HCT116 (cell line): ENCODE results near the gene SLC22A9.

ENCODE experiments used
- ATF3 ChIP-seq: IDR thresholded peaks from 2 replicates; pipeline ENCODE4 v1.6.1; 2012
- ELF1 ChIP-seq: IDR thresholded peaks from 2 replicates; pipeline ENCODE4 v1.6.1; 2012; ENCODE audit warnings: low read depth, borderline replicate concordance
- JUND ChIP-seq: IDR thresholded peaks from 2 replicates; pipeline ENCODE4 v1.6.1; 2012
- MAX ChIP-seq: IDR thresholded peaks from 2 replicates; pipeline ENCODE4 v1.6.1; 2012
- POLR2A ChIP-seq: IDR thresholded peaks from 2 replicates; pipeline ENCODE4 v1.7.0; 2011; ENCODE audit warnings: borderline replicate concordance; ENCODE audit not compliant: insufficient read depth, insufficient read length; ENCODE audit errors: extremely low read depth
- POLR2AphosphoS5 ChIP-seq: IDR thresholded peaks from 2 replicates; pipeline ENCODE4 v1.6.1; 2011; ENCODE audit warnings: mild to moderate bottlenecking, low read depth, low read length, moderate library complexity
- SRF ChIP-seq: IDR thresholded peaks from 2 replicates; pipeline ENCODE4 v1.6.1; 2012; ENCODE audit warnings: low read depth
- TF ChIP-seq, protein P1 (sequence below), 3 experiments: fragments of 200-600 bp in 1 of 3; sonication (generic) in 1 of 3; IDR thresholded peaks in 2 of 3; conservative IDR thresholded peaks in 1 of 3; 2 replicates each; pipeline ENCODE4 v1.5.1; 2012 to 2017; ENCODE audit warnings: low read depth in 2 of 3, low read length in 2 of 3, antibody characterized with exemption in 1 of 3, borderline replicate concordance in 1 of 3, control low read depth in 1 of 3, mild to moderate bottlenecking in 1 of 3, mixed read lengths in 1 of 3, mixed run types in 1 of 3, moderate library complexity in 1 of 3; ENCODE audit not compliant: insufficient read depth in 1 of 3

DNA sequence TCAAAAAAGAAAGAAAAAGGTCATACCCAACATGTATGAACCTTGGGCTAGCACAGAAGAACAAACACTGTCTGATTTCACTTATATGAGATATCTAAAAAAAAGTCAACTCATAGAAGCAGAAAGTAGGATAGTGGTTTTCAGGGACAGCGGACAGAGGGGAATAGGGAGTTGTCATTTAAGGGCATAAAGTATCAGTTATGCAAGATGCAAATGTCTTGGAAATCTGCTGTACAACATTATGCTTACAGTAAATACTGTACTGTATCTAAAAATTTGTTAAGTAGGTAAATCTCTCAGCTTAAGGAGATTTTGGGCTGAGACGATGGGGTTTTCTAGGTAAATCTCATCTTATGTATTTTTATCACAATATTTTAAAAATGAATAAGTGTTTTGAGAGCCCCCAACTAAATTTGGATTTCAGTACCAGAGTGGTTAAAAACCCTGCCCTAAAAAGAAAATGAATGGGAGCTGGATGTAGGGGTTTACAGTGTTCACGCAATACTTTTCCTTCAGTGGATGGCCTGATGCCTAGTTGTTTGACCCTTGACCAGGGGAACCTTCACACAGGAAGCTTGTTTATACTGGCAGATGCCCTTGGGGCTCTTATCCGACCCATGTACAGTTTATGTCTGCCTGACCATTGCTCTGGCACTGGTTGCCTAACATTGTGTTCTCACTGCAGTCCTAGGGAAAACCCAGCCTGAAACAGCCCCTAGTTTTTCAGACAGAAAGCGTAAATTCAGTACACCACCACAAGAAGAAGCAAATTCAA, 34.8 kb downstream of the SLC22A9 start:
- TF ChIP-seq SRF, result no peak
- TF ChIP-seq ATF3, result no peak
- TF ChIP-seq, protein P1, sequence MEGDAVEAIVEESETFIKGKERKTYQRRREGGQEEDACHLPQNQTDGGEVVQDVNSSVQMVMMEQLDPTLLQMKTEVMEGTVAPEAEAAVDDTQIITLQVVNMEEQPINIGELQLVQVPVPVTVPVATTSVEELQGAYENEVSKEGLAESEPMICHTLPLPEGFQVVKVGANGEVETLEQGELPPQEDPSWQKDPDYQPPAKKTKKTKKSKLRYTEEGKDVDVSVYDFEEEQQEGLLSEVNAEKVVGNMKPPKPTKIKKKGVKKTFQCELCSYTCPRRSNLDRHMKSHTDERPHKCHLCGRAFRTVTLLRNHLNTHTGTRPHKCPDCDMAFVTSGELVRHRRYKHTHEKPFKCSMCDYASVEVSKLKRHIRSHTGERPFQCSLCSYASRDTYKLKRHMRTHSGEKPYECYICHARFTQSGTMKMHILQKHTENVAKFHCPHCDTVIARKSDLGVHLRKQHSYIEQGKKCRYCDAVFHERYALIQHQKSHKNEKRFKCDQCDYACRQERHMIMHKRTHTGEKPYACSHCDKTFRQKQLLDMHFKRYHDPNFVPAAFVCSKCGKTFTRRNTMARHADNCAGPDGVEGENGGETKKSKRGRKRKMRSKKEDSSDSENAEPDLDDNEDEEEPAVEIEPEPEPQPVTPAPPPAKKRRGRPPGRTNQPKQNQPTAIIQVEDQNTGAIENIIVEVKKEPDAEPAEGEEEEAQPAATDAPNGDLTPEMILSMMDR (IDR thresholded peaks at IDR 0.05 in 2 of 3, conservative IDR thresholded peaks at IDR 0.05 in 1 of 3; ENCODE audit: borderline replicate concordance in 1 of 3, insufficient read depth in 1 of 3, low read depth in 2 of 3, low read length in 2 of 3), result no peak
- no peak for TF ChIP-seq JUND
- no peak for TF ChIP-seq MAX
- TF ChIP-seq POLR2A, result no peak
- no peak for TF ChIP-seq POLR2AphosphoS5
- no peak for TF ChIP-seq ELF1
